Caco-2 (cell line): Measurements from ENCODE around the gene SLC22A12. TPM values are rescaled to one million over a fixed set of nuclear protein-coding genes. Genes with fewer than 3 reads are reported as not detected.

Experiments
- BruUV-seq: library from RNA; stranded (reverse); fragments of 400-500 nt; replicated peaks from 2 replicates; lab custom pipeline; 2021; lab: Mats Ljungman, UMichigan
- CTCF ChIA-PET: fragments of 300-600 bp; sonication (Branson Sonifier 250); formaldehyde crosslinking; loops from one replicate; lab custom pipeline; 2022; ENCODE audit warnings: antibody characterized with exemption; lab: Charles Lee
- POLR2A ChIA-PET: fragments of 300-600 bp; sonication (Branson Sonifier 250); formaldehyde crosslinking; loops from one replicate; lab custom pipeline; 2022; ENCODE audit warnings: antibody characterized with exemption; lab: Charles Lee
- DNase-seq, 2 experiments: peaks; one replicate each; pipeline versions ENCODE4 v3.0.0 to v3.0.0-alpha.2; 2020 to 2022
- H3K27me3 ChIP-seq: replicated peaks from 2 replicates; pipeline ENCODE4 v1.6.0; 2011; ENCODE audit warnings: low read length; ENCODE audit not compliant: control insufficient read depth, insufficient read depth
- H3K36me3 ChIP-seq: 2 replicates; pipeline ENCODE4 v1.5.1; 2011; ENCODE audit warnings: low read length; ENCODE audit not compliant: control insufficient read depth, insufficient read depth
- H3K4me1 ChIP-seq: fragments of 250-450 bp; sonication (Bioruptor Pico); 2 replicates; pipeline ENCODE4 v1.5.1; 2020; ENCODE audit warnings: mild to moderate bottlenecking
- H3K4me3 ChIP-seq: 2 replicates; pipeline ENCODE4 v1.5.1; 2011; ENCODE audit warnings: low read depth, mild to moderate bottlenecking, control low read depth, low read length
- H3K9me3 ChIP-seq: fragments of 250-450 bp; sonication (Bioruptor Pico); 2 replicates; pipeline ENCODE4 v1.5.1; 2020; ENCODE audit warnings: mild to moderate bottlenecking, moderate library complexity
- H3K27ac Mint-ChIP-seq: one replicate; pipeline ENCODE4 v1.8.0; 2022; ENCODE audit warnings: mixed read lengths; ENCODE audit not compliant: unreplicated experiment
- H3K27me3 Mint-ChIP-seq: one replicate; pipeline ENCODE4 v1.8.0; 2022; ENCODE audit warnings: mixed read lengths; ENCODE audit not compliant: insufficient read depth, unreplicated experiment
- H3K36me3 Mint-ChIP-seq: one replicate; pipeline ENCODE4 v1.8.0; 2022; ENCODE audit warnings: mild to moderate bottlenecking, mixed read lengths; ENCODE audit not compliant: insufficient read depth, unreplicated experiment
- H3K4me1 Mint-ChIP-seq: one replicate; pipeline ENCODE4 v1.8.0; 2022; ENCODE audit warnings: low read depth, mixed read lengths; ENCODE audit not compliant: unreplicated experiment
- H3K4me3 Mint-ChIP-seq: one replicate; pipeline ENCODE4 v1.8.0; 2022; ENCODE audit warnings: mild to moderate bottlenecking, moderate library complexity, mixed read lengths; ENCODE audit not compliant: unreplicated experiment
- H3K9me3 Mint-ChIP-seq: one replicate; pipeline ENCODE4 v1.8.0; 2022; ENCODE audit warnings: mixed read lengths; ENCODE audit not compliant: unreplicated experiment
- intact Hi-C: fragments of 100-400 bp; cut with micrococcal nuclease; formaldehyde crosslinking; loops from one replicate; pipeline ENCODE4 v1.10.0; 2022; ENCODE audit not compliant: unreplicated experiment
- total RNA-seq: library from RNA; stranded (reverse); gene quantifications from 2 replicates; pipeline ENCODE4 v1.2.3, GENCODE V29; 2022
- TF ChIP-seq, protein P1 (sequence below), 2 experiments: fragments of 200-600 bp in 1 of 2; IDR thresholded peaks; 1 replicate in 1 of 2; 2 replicates in 1 of 2; pipeline versions ENCODE4 v1.5.1 to v1.8.0; 2011 to 2022; ENCODE audit warnings: antibody characterized with exemption in 1 of 2, control low read depth in 1 of 2, inconsistent platforms in 1 of 2, low read depth in 1 of 2, low read length in 1 of 2, mild to moderate bottlenecking in 1 of 2, moderate library complexity in 1 of 2; ENCODE audit not compliant: insufficient read depth in 1 of 2, severe bottlenecking in 1 of 2, unreplicated experiment in 1 of 2

SLC22A12 gene
- total RNA-seq, 1 experiment from 2014 or later: not detected

DNA sequence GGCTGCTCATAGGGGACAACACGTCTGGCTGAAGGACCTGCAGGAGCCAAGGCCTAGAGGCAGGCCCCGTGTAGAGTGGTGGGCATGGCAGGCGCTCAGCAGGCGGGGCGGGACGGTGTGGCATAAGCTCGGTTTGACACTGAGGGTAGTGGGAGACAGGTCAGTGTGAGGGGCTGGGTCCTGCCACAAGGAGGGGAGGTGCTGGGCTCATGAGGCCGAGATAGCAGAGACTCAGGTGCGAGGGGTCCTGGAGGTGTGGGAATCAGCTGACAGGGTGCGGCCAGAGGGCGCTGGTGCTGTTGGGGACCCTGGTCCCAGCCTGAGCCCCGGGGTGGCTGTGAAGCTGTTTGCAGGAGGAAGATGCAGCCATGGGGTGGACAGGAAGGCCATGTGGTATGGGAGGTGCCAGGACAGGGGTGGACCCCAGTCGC, 6.7 kb downstream of the SLC22A12 start:
- H3K9me3 ChIP-seq: no peaks in the 10 kb centered on the region
- H3K4me1 ChIP-seq: no peaks in the 10 kb centered on the region
- ChIA-PET POLR2A (no interaction called here), CTCF (no interaction called here)
- Mint-ChIP-seq H3K4me1 (no peaks in the 10 kb centered on the region), H3K4me3 (no peak overlapping the region), H3K27me3 (no peaks in the 10 kb centered on the region), H3K9me3 (no peaks in the 10 kb centered on the region), H3K36me3 (peaks cover 5% of the 10 kb centered on the region), H3K27ac (no peak overlapping the region)
- no peak for DNase-seq
- H3K27me3 ChIP-seq: no peaks in the 10 kb centered on the region
- BruUV-seq: no TSS peak
- TF ChIP-seq, protein P1, sequence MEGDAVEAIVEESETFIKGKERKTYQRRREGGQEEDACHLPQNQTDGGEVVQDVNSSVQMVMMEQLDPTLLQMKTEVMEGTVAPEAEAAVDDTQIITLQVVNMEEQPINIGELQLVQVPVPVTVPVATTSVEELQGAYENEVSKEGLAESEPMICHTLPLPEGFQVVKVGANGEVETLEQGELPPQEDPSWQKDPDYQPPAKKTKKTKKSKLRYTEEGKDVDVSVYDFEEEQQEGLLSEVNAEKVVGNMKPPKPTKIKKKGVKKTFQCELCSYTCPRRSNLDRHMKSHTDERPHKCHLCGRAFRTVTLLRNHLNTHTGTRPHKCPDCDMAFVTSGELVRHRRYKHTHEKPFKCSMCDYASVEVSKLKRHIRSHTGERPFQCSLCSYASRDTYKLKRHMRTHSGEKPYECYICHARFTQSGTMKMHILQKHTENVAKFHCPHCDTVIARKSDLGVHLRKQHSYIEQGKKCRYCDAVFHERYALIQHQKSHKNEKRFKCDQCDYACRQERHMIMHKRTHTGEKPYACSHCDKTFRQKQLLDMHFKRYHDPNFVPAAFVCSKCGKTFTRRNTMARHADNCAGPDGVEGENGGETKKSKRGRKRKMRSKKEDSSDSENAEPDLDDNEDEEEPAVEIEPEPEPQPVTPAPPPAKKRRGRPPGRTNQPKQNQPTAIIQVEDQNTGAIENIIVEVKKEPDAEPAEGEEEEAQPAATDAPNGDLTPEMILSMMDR (IDR thresholded peaks at IDR 0.05; ENCODE audit: insufficient read depth in 1 of 2, low read depth in 1 of 2, low read length in 1 of 2, severe bottlenecking in 1 of 2, unreplicated experiment in 1 of 2): no peak
- no peaks in the 10 kb centered on the region for H3K36me3 ChIP-seq
- intact Hi-C loops: no loop called here
- no peak overlapping the region for H3K4me3 ChIP-seq

DNA sequence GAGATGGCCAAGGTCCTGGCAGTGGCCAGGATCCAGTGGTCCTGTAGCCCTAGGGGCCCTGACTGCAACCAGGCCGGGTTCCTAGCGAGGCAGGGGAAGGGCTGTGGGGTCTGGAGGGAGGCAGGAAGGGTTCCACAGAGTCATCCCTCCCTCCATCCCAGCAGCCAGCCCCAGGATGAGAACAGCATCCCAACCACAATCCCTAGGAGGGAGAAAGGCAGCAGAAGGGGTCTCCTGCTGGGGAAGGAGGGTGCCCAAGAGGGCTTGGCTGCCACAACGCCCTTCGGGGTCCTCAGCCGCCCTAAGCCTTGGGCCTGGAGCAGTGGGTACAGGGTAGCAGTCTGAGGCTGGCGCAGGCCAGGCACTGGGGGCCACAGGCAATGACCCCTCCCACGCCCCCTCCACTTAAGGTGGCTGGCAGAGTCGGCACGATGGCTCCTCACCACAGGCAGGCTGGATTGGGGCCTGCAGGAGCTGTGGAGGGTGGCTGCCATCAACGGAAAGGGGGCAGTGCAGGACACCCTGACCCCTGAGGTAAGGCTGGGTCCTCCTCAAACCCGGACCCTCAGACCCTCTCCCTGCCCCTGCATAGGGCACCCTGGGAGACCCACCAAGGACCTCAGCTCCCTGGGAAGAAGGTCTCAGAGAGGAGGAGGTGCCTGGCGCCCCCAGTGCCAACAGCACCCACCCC, 7.2 kb downstream of the SLC22A12 start:
- no peaks in the 10 kb centered on the region for H3K4me1 ChIP-seq
- ChIA-PET CTCF (no interaction called here), POLR2A (no interaction called here)
- no peaks in the 10 kb centered on the region for H3K27me3 ChIP-seq
- Mint-ChIP-seq H3K4me3 (no peak overlapping the region), H3K9me3 (no peaks in the 10 kb centered on the region), H3K4me1 (no peaks in the 10 kb centered on the region), H3K27me3 (no peaks in the 10 kb centered on the region), H3K27ac (no peak overlapping the region), H3K36me3 (peaks cover 5% of the 10 kb centered on the region)
- intact Hi-C loops: no loop called here
- H3K4me3 ChIP-seq: no peak overlapping the region
- H3K36me3 ChIP-seq: no peaks in the 10 kb centered on the region
- no peaks in the 10 kb centered on the region for H3K9me3 ChIP-seq
- no peak for DNase-seq
- BruUV-seq: no TSS peak
- TF ChIP-seq, protein P1 (IDR thresholded peaks at IDR 0.05; ENCODE audit: insufficient read depth in 1 of 2, low read depth in 1 of 2, low read length in 1 of 2, severe bottlenecking in 1 of 2, unreplicated experiment in 1 of 2): no peak

DNA sequence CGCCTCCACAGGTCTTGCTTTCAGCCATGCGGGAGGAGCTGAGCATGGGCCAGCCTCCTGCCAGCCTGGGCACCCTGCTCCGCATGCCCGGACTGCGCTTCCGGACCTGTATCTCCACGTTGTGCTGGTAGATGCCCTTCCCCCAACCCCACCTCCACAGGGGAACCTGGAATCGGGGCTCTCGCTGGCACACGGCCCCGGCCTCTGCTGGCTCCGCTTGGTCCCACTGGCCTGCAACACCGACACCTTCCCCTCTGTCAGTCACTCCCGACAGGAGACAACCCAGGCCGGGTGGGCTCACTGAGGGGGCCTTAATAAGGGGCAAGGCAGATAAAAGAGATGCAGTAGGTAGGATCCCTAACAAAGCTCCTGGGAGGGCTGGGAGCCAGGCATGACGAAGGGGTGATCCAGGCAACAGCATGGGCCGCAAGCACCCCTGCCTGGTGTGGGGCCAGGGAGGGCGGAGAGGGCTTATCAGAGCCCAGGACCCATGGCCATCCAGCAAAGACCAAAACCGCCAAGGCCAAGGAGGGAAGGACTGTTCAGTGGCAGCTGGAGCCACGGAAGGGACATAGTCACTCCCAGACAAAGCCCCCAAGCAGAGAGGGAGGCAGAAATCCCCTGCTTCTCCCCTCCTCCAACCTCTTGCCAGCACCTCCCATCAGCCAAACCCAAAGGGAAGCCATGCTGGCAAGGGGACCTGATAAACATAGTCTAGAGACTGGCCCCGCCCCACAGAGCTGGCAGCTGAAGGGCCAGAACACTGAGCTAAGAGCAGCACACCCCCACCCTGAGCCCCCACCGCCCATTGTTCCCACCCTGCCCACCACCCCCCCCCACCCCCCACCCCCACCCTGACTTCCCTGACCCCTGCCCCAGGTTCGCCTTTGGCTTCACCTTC, 8.0 kb downstream of the SLC22A12 start:
- H3K9me3 Mint-ChIP-seq: no peaks in the 10 kb centered on the region
- no TSS peak for BruUV-seq
- H3K4me1 Mint-ChIP-seq: no peaks in the 10 kb centered on the region
- Histone ChIP-seq H3K4me3 (no peak overlapping the region), H3K36me3 (no peaks in the 10 kb centered on the region), H3K27me3 (no peaks in the 10 kb centered on the region), H3K4me1 (no peaks in the 10 kb centered on the region), H3K9me3 (no peaks in the 10 kb centered on the region)
- ChIA-PET POLR2A (no interaction called here), CTCF (interaction anchor here (0.7 to 1.0 kb wide), 2 partner anchors 144 to 145 kb away, joined by 3 to 4 read pairs; partner anchors contain the start of gene RASGRP2)
- H3K27ac Mint-ChIP-seq: no peak overlapping the region
- DNase-seq: no peak
- TF ChIP-seq, protein P1 (IDR thresholded peaks at IDR 0.05; ENCODE audit: insufficient read depth in 1 of 2, low read depth in 1 of 2, low read length in 1 of 2, severe bottlenecking in 1 of 2, unreplicated experiment in 1 of 2): no peak
- H3K27me3 Mint-ChIP-seq: no peaks in the 10 kb centered on the region
- H3K4me3 Mint-ChIP-seq: no peak overlapping the region
- peaks cover 5% of the 10 kb centered on the region for H3K36me3 Mint-ChIP-seq
- intact Hi-C loops: no loop called here
